ENCODE results near the gene CRISPLD2.

CRISPLD2 gene

GRCh38 chr16:84917492-84917891 lies 97.7 kb downstream of the CRISPLD2 start:
- no peak for DNase-seq

GRCh38 chr16:84918006-84918909 lies 98.5 kb downstream of the CRISPLD2 start:
- no peak for DNase-seq

- DNase-seq: no peak
Observed at GRCh38 chr16:84919269-84919668, 99.5 kb downstream of the CRISPLD2 start.

GRCh38 chr16:84919708-84920107 lies 99.9 kb downstream of the CRISPLD2 start:
- no peak for DNase-seq

GRCh38 chr16:84920333-84920732 lies 100.5 kb downstream of the CRISPLD2 start:
- DNase-seq: no peak

GRCh38 chr16:84922351-84923120 lies 102.8 kb downstream of the CRISPLD2 start:
- DNase-seq: no peak

- DNase-seq: no peak
Observed at GRCh38 chr16:84924331-84925091, 104.7 kb downstream of the CRISPLD2 start.

GRCh38 chr16:84925092-84925772 lies 105.4 kb downstream of the CRISPLD2 start:
- peak; percentile 40 for DNase-seq

- DNase-seq: no peak
Observed at GRCh38 chr16:84925773-84926372, 106.1 kb downstream of the CRISPLD2 start.

- no peak for DNase-seq
Observed at GRCh38 chr16:84926462-84926861, 106.7 kb downstream of the CRISPLD2 start.

GRCh38 chr16:84927621-84928591 lies 108.1 kb downstream of the CRISPLD2 start:
- no peak for DNase-seq

- no peak for DNase-seq
Observed at GRCh38 chr16:84928679-84929420, 109.1 kb downstream of the CRISPLD2 start.

GRCh38 chr16:84929421-84930297 lies 109.9 kb downstream of the CRISPLD2 start:
- DNase-seq: no peak

GRCh38 chr16:84930298-84931106 lies 110.7 kb downstream of the CRISPLD2 start:
- no peak for DNase-seq

GRCh38 chr16:84931107-84931494 lies 111.3 kb downstream of the CRISPLD2 start:
- no peak for DNase-seq

- DNase-seq: no peak
Observed at GRCh38 chr16:84931506-84931905, 111.7 kb downstream of the CRISPLD2 start.

GRCh38 chr16:84932681-84933080 lies 112.9 kb downstream of the CRISPLD2 start:
- no peak for DNase-seq

Measured in CD4-positive, alpha-beta T cell treated with Interleukin-15 for 1 hour (primary cell).